GM12878 (cell line): ENCODE data around the gene RAD51B. TPM values are rescaled to one million over a fixed set of nuclear protein-coding genes. Genes with fewer than 3 reads are reported as not detected.

Experiments used
- ATAC-seq: fragments of 200-7000 bp; cut with Tn5 transposase; 3 replicates; pipeline ENCODE4 v1.9.1; 2020; ENCODE audit warnings: mild to moderate bottlenecking, moderate library complexity
- BruUV-seq: library from RNA; stranded (reverse); fragments of 400-500 nt; replicated peaks from 2 replicates; lab custom pipeline; 2021; lab: Mats Ljungman, UMichigan
- CTCF ChIA-PET: fragments of 300-600 bp; sonication (Branson Sonifier 250); formaldehyde crosslinking; extraction: SDS; loops from one replicate; lab custom pipeline; 2021; ENCODE audit warnings: inconsistent platforms; lab: Yijun Ruan, JAX
- POLR2A ChIA-PET: fragments of 350-600 bp; formaldehyde crosslinking; extraction: SDS; loops from one replicate; lab custom pipeline; 2021; ENCODE audit warnings: inconsistent platforms; lab: Charles Lee
- RAD21 ChIA-PET: fragments of 300-600 bp; sonication (Branson Sonifier 250); formaldehyde crosslinking; loops from one replicate; lab custom pipeline; 2023; ENCODE audit warnings: antibody characterized with exemption; ENCODE audit not compliant: unreplicated experiment; lab: Charles Lee
- SMC1A ChIA-PET: fragments of 300-600 bp; sonication (Branson Sonifier 250); formaldehyde crosslinking; loops from one replicate; lab custom pipeline; 2023; ENCODE audit not compliant: unreplicated experiment, uncharacterized antibody; lab: Charles Lee
- DNase-seq: peaks from one replicate; pipeline ENCODE4 v3.0.0-alpha.2; 2011; ENCODE audit warnings: low read depth, low spot score
- FAIRE-seq: peaks from 3 replicates; lab custom pipeline; 2011; peaks lifted over from hg19 to GRCh38; lab: Jason Lieb, UNC
- H2AFZ ChIP-seq: 2 replicates; pipeline ENCODE4 v1.6.0; 2011; ENCODE audit warnings: low read depth, low read length, control low read depth; ENCODE audit not compliant: control insufficient read depth
- H3K27ac ChIP-seq: 2 replicates; pipeline ENCODE4 v1.5.1; 2011; ENCODE audit warnings: control low read depth; ENCODE audit not compliant: control insufficient read depth, insufficient read depth
- H3K27me3 ChIP-seq, 2 experiments: replicated peaks in 1 of 2; 2 replicates each; pipeline versions ENCODE4 v1.6.0 to v1.6.1; 2011; ENCODE audit warnings: low read length in 1 of 2; ENCODE audit not compliant: control insufficient read depth in 2 of 2, insufficient read depth in 2 of 2
- H3K36me3 ChIP-seq, 2 experiments: 2 replicates each; pipeline ENCODE4 v1.5.1; 2011; ENCODE audit warnings: low read length in 1 of 2; ENCODE audit not compliant: control insufficient read depth in 2 of 2, insufficient read depth in 2 of 2
- H3K4me1 ChIP-seq: 2 replicates; pipeline ENCODE4 v1.6.1; 2011; ENCODE audit warnings: mild to moderate bottlenecking, low read length, moderate library complexity, mixed read lengths; ENCODE audit not compliant: control insufficient read depth, insufficient read depth
- H3K4me2 ChIP-seq: 2 replicates; pipeline ENCODE4 v1.6.0; 2011; ENCODE audit warnings: control low read depth; ENCODE audit not compliant: control insufficient read depth, insufficient read depth
- H3K4me3 ChIP-seq: fragments of 200-600 bp; sonication (generic); 2 replicates; pipeline ENCODE4 v1.5.1; 2016
- H3K79me2 ChIP-seq: 2 replicates; pipeline ENCODE4 v1.6.0; 2011; ENCODE audit warnings: low read length; ENCODE audit not compliant: control insufficient read depth, insufficient read depth
- H3K9ac ChIP-seq: 2 replicates; pipeline ENCODE4 v1.8.0; 2011; ENCODE audit warnings: low read length, control low read depth, mixed read lengths; ENCODE audit not compliant: control insufficient read depth, insufficient read depth
- H3K9me3 ChIP-seq: replicated peaks from 3 replicates; pipeline ENCODE4 v1.5.1; 2011; ENCODE audit warnings: mild to moderate bottlenecking, low read length; ENCODE audit not compliant: control insufficient read depth, insufficient read depth
- H4K20me1 ChIP-seq: 2 replicates; pipeline ENCODE4 v1.6.0; 2011; ENCODE audit not compliant: control insufficient read depth, insufficient read depth
- ELK1 ChIP-seq: IDR thresholded peaks from 2 replicates; pipeline ENCODE4 v1.6.1; 2012; ENCODE audit warnings: low read depth, low read length, improper control_type of control experiment
- MEF2A ChIP-seq: IDR thresholded peaks from 2 replicates; pipeline ENCODE4 v1.6.1; 2011; ENCODE audit warnings: low read depth, mild to moderate bottlenecking, low read length, moderate library complexity; ENCODE audit not compliant: insufficient read depth
- ZBTB40 ChIP-seq: fragments of 450-650 bp; IDR thresholded peaks from 2 replicates; pipeline ENCODE4 v1.6.1; 2016; ENCODE audit warnings: mild to moderate bottlenecking, moderate library complexity, borderline replicate concordance
- ZNF592 ChIP-seq: fragments of 450-650 bp; IDR thresholded peaks from 2 replicates; pipeline ENCODE4 v1.6.1; 2017; ENCODE audit warnings: mild to moderate bottlenecking, moderate library complexity
- WGBS: methylation state at CpG from one replicate; pipeline ENCODE4 v1.1.6; 2016; ENCODE audit warnings: low lambda C conversion rate; ENCODE audit not compliant: insufficient replicate concordance, insufficient coverage; ENCODE audit errors: missing lambda C conversion rate; 5-methylcytosine and 5-hydroxymethylcytosine counted together
- in situ Hi-C: fragments of 300-500 bp; cut with MboI; formaldehyde crosslinking; loops from 9 replicates; pipeline ENCODE4 v1.14.3; 2018; ENCODE audit warnings: mixed read lengths
- intact Hi-C: fragments of 100-400 bp; cut with micrococcal nuclease; formaldehyde crosslinking; loops from one replicate; pipeline ENCODE4 v1.14.2; 2022; ENCODE audit not compliant: unreplicated experiment
- polyA plus RNA-seq, 11 experiments: library from polyadenylated mRNA; depleted of rRNA in 4 of 11; unstranded in 6 of 11; stranded (reverse) in 5 of 11; fragments of >200 nt; fragmentation: Nextera tagmentation in 4 of 11; fragmentation: Illumina TruSeq in 1 of 11; extraction: Ambion mirVana in 4 of 11; extraction: Trizol in 1 of 11; gene quantifications; 1 replicate in 1 of 11; 2 replicates in 10 of 11; pipeline versions ENCODE4 v1.2.1 to v1.2.3, GENCODE V29; 2011 to 2016; ENCODE audit warnings: inconsistent platforms in 2 of 11, missing spikeins in 2 of 11, low read depth in 1 of 11
- total RNA-seq, 4 experiments: library from RNA; depleted of rRNA in 3 of 4; stranded (reverse); fragments of >200 nt in 3 of 4; fragmentation: Illumina TruSeq in 1 of 4; extraction: Trizol in 1 of 4; gene quantifications; 2 replicates each; pipeline versions ENCODE4 v1.2.1 to v1.2.3, GENCODE V29; 2013 to 2021
- TF ChIP-seq, protein P1 (sequence below): IDR thresholded peaks from 2 replicates; pipeline ENCODE4 v1.6.1; 2011; ENCODE audit warnings: low read depth, mild to moderate bottlenecking, low read length, moderate library complexity, borderline replicate concordance; ENCODE audit errors: extremely low read depth

Gene RAD51B
- total and polyA plus RNA-seq, 10 of the 15 experiments (the other 5 are each of a cell fraction or from before 2014, with no cell fraction given): 9.8 to 26.8 (median 21.3) TPM

- H3K79me2 ChIP-seq: no peaks in the 10 kb centered on the region
- BruUV-seq: no TSS peak
- H3K27ac ChIP-seq: no peak overlapping the region
- ChIA-PET SMC1A (interaction anchor here (0.9 to 1.7 kb wide), 4 partner anchors 16 to 102 kb away, joined by 3 to 6 read pairs (median 4); no protein-coding TSS in a partner anchor), POLR2A (interaction anchor here (0.6 kb wide), 1 partner anchor 45 kb away, joined by 3 read pairs; no protein-coding TSS in a partner anchor), CTCF (no interaction called here), RAD21 (no interaction called here)
- H3K4me2 ChIP-seq: no peak overlapping the region
- in situ Hi-C loops (no loop called here), intact Hi-C loops (no loop called here)
- peaks cover 4% of the 10 kb centered on the region; the same call in 1 of the 3 replicates for H3K9me3 ChIP-seq
- no peak overlapping the region for H3K9ac ChIP-seq
- no peak for ATAC-seq
- DNase-seq: no peak
- H3K4me3 ChIP-seq: no peak overlapping the region
- H3K36me3 ChIP-seq: no peaks in the 10 kb centered on the region
- no peaks in the 10 kb centered on the region for H4K20me1 ChIP-seq
- no peaks in the 10 kb centered on the region for H3K27me3 ChIP-seq
- WGBS: 96% methylated on average over 1 of the region's 1 CpG
- no peak for FAIRE-seq
- H2AFZ ChIP-seq: no peak overlapping the region
- H3K4me1 ChIP-seq: no peaks in the 10 kb centered on the region
- TF ChIP-seq, protein P1, sequence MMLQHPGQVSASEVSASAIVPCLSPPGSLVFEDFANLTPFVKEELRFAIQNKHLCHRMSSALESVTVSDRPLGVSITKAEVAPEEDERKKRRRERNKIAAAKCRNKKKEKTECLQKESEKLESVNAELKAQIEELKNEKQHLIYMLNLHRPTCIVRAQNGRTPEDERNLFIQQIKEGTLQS: no peak
- TF ChIP-seq ELK1: no peak
- no peak for TF ChIP-seq MEF2A
These were observed 240.6 kb downstream of the RAD51B start for GRCh38 chr14:68060198-68060597.

DNA sequence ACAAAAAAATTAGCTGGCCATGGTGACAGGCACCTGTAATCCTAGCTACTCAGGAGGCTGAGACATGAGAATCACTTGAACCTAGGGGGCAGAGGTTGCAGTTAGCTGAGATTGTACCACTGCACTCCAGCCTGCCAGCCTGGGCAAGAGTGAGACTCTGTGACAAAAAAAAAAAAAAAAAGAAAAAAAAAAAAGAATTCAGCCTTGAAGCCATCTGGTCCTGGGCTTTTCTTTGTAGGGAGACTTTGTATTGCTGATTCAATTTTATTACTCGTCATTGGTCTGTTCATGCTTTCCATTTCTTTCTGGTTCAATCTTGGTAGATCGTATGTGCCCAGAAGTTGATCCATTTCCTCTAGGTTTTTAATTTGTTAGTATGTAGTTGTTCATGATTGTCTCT is 243.1 kb downstream of the RAD51B start:
- H3K9ac ChIP-seq: no peak overlapping the region
- H3K9me3 ChIP-seq: peaks cover 4% of the 10 kb centered on the region; the same call in 1 of the 3 replicates
- H4K20me1 ChIP-seq: no peaks in the 10 kb centered on the region
- BruUV-seq: no TSS peak
- ChIA-PET CTCF (interaction anchor here (0.6 kb wide), 1 partner anchor 129 kb away, joined by 3 read pairs; no protein-coding TSS in a partner anchor), RAD21 (no interaction called here), SMC1A (no interaction called here), POLR2A (interaction anchor here (0.6 kb wide), 1 partner anchor 180 kb away, joined by 3 read pairs; no protein-coding TSS in a partner anchor)
- intact Hi-C loops (no loop called here), in situ Hi-C loops (no loop called here)
- no peak overlapping the region for H3K4me2 ChIP-seq
- H2AFZ ChIP-seq: no peak overlapping the region
- H3K27ac ChIP-seq: no peak overlapping the region
- H3K27me3 ChIP-seq: no peaks in the 10 kb centered on the region
- H3K4me3 ChIP-seq: no peak overlapping the region
- no peak for DNase-seq
- no peak for ATAC-seq
- FAIRE-seq: no peak
- 97% methylated on average over 2 of the region's 2 CpGs for WGBS
- H3K36me3 ChIP-seq: no peaks in the 10 kb centered on the region
- H3K4me1 ChIP-seq: no peaks in the 10 kb centered on the region
- H3K79me2 ChIP-seq: no peaks in the 10 kb centered on the region
- TF ChIP-seq ZNF592 (no peak), ZBTB40 (no peak)
